Activated CD8-positive, alpha-beta memory T cell treated with anti-CD3 and anti-CD28 coated beads for 4 hours (primary cell): ENCODE results near the gene BRD3.

Experiments used
- DNase-seq, 2 donors: peaks; one replicate each; pipeline ENCODE4 v3.0.0-alpha.2; 2020; ENCODE audit warnings: low read depth in 2 of 2

The BRD3 gene

GRCh38 chr9:134066913-134067851 is 644 bp downstream of the BRD3 start:
- no peak for DNase-seq

- no peak for DNase-seq
Measured at GRCh38 chr9:134066526-134066912, 1.3 kb downstream of the BRD3 start.

GRCh38 chr9:134065612-134066419 is 2.0 kb downstream of the BRD3 start:
- DNase-seq = peak; percentile 36 to 47

DNA sequence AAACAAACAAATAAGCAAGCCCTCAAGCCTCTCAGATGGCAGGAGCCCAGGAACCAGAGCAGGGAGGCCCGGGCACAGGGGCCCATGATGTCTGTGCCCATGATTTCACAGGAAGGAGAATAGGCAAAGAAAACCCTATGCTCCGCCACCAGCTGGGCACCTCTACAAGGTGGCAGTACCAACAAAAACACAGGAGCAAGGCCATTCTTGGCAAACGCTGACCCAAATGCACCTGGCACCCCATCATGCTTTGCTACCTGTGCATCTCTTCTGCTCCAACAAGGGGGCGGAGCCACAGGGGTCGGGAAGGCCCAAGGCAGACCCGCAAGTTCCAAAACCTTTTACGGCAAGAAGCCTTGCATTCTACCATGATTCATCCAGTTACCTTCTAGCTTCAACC is 3.1 kb downstream of the BRD3 start:
- no peak for DNase-seq

- no peak for DNase-seq
Measured at GRCh38 chr9:134063571-134064450, 4.0 kb downstream of the BRD3 start.

DNA sequence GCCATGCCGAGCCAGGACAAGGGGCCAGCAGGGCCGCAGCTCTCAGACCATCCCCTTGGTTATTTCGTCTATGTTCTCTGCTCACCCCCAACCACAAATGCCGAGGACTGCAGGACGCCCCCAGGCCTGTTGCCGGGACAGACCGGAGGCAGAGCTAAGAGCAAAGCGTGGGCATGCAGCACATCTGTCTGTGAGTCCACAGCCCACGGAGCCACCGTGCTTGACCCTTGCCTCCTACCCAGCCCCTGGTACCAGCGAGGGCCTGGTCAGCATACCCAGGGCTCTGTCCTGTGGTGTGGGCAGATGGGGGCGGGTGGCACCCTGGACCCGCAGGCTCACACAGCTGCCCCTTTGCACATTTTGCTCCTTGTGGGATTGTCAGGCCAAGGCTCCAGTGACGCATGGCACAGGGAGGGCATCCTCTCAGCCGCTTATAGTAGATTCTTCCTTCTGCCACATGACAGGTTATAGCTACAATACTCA is 4.7 kb downstream of the BRD3 start:
- no peak for DNase-seq

GRCh38 chr9:134062461-134063087 is 5.3 kb downstream of the BRD3 start:
- DNase-seq = no peak

GRCh38 chr9:134061688-134062371 is 6.0 kb downstream of the BRD3 start:
- no peak for DNase-seq

GRCh38 chr9:134061019-134061687 is 6.7 kb downstream of the BRD3 start:
- no peak for DNase-seq

GRCh38 chr9:134060546-134060945 is 7.3 kb downstream of the BRD3 start:
- DNase-seq = no peak

DNA sequence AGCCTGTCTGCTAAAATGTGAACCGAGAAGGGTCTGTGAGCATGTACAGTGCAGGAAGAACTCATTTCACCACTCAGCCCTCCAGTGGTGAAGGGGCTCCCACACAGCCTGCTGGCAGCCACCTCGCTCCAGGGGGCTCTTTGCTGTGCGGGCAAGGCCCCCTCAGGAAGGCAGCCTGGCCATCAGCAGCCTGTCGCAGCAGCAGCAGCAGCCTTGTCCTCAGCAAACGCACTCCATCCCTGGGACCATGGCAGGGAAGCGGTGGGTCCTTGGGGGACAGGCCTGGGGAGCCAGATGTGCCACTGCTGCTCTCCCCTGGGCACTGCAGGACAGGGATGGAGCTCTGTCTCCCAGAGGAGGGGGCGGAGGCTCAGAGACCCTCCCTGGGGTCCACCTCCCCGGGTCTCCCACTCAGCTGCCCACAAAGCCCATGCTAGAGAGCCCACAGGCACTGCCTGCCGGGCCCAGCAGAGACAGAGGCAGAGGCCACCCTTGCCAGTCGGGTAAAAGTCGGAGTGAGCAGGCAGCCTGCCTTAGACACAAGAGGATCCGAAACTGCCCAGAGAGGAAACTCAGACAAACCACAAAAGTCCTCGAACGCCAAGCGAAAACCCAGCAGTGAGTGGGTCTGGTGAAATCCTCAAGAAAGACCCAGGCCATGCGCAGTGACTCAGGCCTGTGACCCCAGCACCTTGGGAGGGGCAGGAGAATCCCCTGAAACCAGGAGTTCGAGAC is 8.0 kb downstream of the BRD3 start:
- no peak for DNase-seq

GRCh38 chr9:134059188-134059641 is 8.6 kb downstream of the BRD3 start:
- no peak for DNase-seq

GRCh38 chr9:134058716-134059115 is 9.1 kb downstream of the BRD3 start:
- DNase-seq = no peak

DNA sequence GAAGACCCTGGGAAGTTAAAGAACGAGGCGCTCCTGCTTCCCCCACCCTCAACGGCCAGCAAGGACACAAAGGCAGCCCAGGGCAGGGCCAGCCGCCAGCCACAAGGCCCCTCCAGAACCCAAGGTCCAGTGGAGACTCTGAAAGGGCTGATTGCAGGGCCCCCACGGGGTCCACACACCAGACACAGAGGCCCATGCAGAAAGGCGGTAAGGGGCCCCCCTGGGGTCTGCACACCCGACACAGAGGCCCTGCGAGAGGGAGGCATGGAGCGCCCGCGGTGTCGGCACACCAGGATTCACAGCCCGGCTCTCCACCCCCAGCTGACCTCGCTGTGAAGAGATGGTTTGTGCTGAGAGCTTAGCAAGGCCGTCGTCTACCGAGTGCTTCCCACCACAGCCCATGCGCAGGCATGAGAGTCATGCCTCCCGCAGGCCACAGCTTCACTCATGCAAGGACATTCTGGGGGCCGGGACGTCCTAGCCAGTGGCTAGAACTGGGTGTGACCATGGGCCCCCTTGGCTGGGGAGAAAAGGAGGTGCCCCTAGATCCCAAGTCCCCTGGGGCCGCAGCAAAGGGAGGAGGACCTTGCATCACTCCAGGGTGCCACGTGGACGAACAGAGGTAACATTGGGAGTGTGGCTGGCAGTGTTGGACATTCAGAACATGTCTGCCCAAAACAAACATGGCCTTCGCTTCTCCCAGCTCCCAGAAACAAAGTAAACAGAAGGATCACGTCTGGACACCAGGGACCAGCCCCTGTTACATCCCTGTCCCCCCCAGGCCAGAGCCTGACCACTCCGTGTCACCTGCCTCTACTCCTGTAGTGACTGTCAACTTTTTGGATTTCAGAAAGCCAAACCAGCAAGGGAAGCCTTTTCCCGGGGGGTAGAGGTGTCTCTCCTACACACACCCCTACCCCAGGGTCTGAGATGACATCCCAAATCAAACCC is 9.8 kb downstream of the BRD3 start:
- no peak for DNase-seq

DNA sequence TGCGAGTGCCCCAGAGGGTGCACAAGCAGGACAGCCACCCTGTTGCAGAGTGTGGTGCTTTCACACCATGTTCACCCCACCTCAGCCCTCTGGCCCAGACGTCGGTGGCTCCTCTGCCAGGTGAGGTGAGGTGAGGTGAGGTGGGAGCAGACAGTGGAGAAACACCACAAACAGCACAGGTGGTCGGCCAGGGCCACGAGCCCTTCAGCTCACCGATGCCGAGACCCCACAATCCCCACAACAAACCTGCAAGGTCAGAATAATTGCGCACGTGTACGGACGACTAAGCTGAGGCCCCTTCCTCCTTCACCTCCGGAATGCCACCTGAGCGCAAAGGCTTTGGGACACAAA is 10.5 kb downstream of the BRD3 start:
- DNase-seq = no peak

GRCh38 chr9:134056483-134057306 is 11.1 kb downstream of the BRD3 start:
- DNase-seq = no peak

DNA sequence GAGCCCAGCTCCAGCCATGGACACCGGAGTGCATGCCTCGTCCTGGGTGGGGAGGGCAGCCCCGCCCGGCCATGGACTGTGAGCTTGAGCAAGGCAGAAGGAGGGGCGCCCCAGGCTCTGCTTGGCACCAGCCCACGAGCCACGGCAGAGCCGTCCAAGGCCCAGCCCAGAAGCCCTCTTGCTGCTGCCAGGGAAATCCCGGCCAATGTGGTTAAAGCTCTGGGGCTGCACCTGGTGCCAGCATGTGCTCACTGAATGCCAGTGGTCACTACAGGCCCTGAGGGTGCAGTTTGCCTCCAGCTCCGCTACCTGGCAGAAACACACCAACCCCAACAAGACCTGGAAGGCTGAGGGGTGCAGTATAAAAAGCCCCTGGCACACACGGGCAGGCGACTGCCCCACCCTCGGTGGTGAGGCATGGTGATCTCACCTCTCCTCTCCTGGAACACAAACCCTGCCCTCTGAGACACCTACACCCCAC is 11.8 kb downstream of the BRD3 start:
- DNase-seq = no peak
